Fibroblast of lung (primary cell): ENCODE measurements around the gene ELFN1. TPM values are rescaled to one million over a fixed set of nuclear protein-coding genes. Genes with fewer than 3 reads are reported as not detected.

Source experiments
- DNase-seq, 2 donors: peaks; one replicate each; pipeline versions ENCODE4 v3.0.0 to v3.0.0-alpha.2; 2010; ENCODE audit warnings: low read depth in 2 of 2
- H2AFZ ChIP-seq: 2 replicates; pipeline ENCODE4 v1.5.1; 2012; ENCODE audit warnings: low read length, control low read depth, inconsistent platforms
- H3K27ac ChIP-seq: 2 replicates; pipeline ENCODE4 v1.5.1; 2011; ENCODE audit warnings: low read length, control low read depth; ENCODE audit not compliant: insufficient read depth
- H3K27me3 ChIP-seq: 2 replicates; pipeline ENCODE4 v1.5.1; 2011; ENCODE audit warnings: mild to moderate bottlenecking, low read length; ENCODE audit not compliant: control insufficient read depth, insufficient read depth
- H3K36me3 ChIP-seq: 2 replicates; pipeline ENCODE4 v1.5.1; 2011; ENCODE audit warnings: low read length; ENCODE audit not compliant: control insufficient read depth, insufficient read depth
- H3K4me1 ChIP-seq: 2 replicates; pipeline ENCODE4 v1.5.1; 2011; ENCODE audit warnings: low read length; ENCODE audit not compliant: control insufficient read depth, insufficient read depth; ENCODE audit errors: extremely low read depth
- H3K4me2 ChIP-seq: 2 replicates; pipeline ENCODE4 v1.5.1; 2011; ENCODE audit warnings: low read length, control low read depth; ENCODE audit not compliant: insufficient read depth; ENCODE audit errors: extremely low read depth
- H3K4me3 ChIP-seq, 4 experiments: fragments of 200-600 bp in 1 of 4; sonication (generic) in 1 of 4; replicated peaks in 1 of 4; 2 replicates each; pipeline ENCODE4 v1.5.1; 2011 to 2016; ENCODE audit warnings: low read length in 4 of 4, low read depth in 3 of 4, mild to moderate bottlenecking in 3 of 4, control low read depth in 2 of 4, inconsistent platforms in 1 of 4, mixed read lengths in 1 of 4; ENCODE audit not compliant: insufficient read depth in 1 of 4; ENCODE audit errors: control extremely low read depth in 1 of 4
- H3K79me2 ChIP-seq: 2 replicates; pipeline ENCODE4 v1.5.1; 2012; ENCODE audit warnings: mild to moderate bottlenecking, low read length, inconsistent platforms; ENCODE audit not compliant: control insufficient read depth, insufficient read depth
- H3K9ac ChIP-seq: 2 replicates; pipeline ENCODE4 v1.5.1; 2011; ENCODE audit warnings: mild to moderate bottlenecking, low read length, control low read depth; ENCODE audit not compliant: insufficient read depth
- H3K9me3 ChIP-seq: 2 replicates; pipeline ENCODE4 v1.5.1; 2012; ENCODE audit warnings: low read depth, low read length; ENCODE audit not compliant: control insufficient read depth, insufficient read depth
- H4K20me1 ChIP-seq: 2 replicates; pipeline ENCODE4 v1.5.1; 2011; ENCODE audit warnings: low read length; ENCODE audit not compliant: control insufficient read depth, insufficient read depth; ENCODE audit errors: extremely low read depth
- CTCF ChIP-seq, 2 donors: IDR thresholded peaks in 1 of 2; conservative IDR thresholded peaks in 1 of 2; 1 replicate in 1 of 2; 2 replicates in 1 of 2; pipeline ENCODE4 v1.5.1; 2011 to 2012; ENCODE audit warnings: low read length in 2 of 2, control low read depth in 1 of 2, inconsistent platforms in 1 of 2, low read depth in 1 of 2, mild to moderate bottlenecking in 1 of 2
- EZH2 ChIP-seq: IDR thresholded peaks from 2 replicates; pipeline ENCODE4 v1.5.1; 2012; ENCODE audit warnings: low read length, control low read depth, mild to moderate bottlenecking; ENCODE audit errors: missing control alignments
- polyA plus RNA-seq, 2 donors: library from polyadenylated mRNA; depleted of rRNA in 1 of 2; stranded (reverse) in 1 of 2; unstranded in 1 of 2; fragments of >200 nt; gene quantifications; 2 replicates each; pipeline ENCODE4 v1.2.1, GENCODE V29; 2011 to 2012; ENCODE audit warnings: missing spikeins in 1 of 2
- total RNA-seq: library from RNA; depleted of rRNA; stranded (reverse); fragments of >200 nt; gene quantifications from 2 replicates; pipeline ENCODE4 v1.2.1, GENCODE V29; 2014

ELFN1 gene
- total and polyA plus RNA-seq, 2 donors (not counting 1 experiment from before 2014, with no cell fraction given), result 0.16 to 0.33 TPM

- no peaks in the 10 kb centered on the region for H3K9me3 ChIP-seq
Measured at GRCh38 chr7:1637155-1637554, 32.9 kb upstream of the ELFN1 start.

GRCh38 chr7:1638215-1638661 is 31.8 kb upstream of the ELFN1 start:
- H3K27me3 ChIP-seq, result no peaks in the 10 kb centered on the region
- H3K79me2 ChIP-seq, result no peaks in the 10 kb centered on the region
- H2AFZ ChIP-seq, result no peak overlapping the region
- no peak overlapping the region for H3K27ac ChIP-seq
- no peaks in the 10 kb centered on the region for H3K36me3 ChIP-seq
- no peaks in the 10 kb centered on the region for H3K4me1 ChIP-seq
- no peak overlapping the region for H3K4me2 ChIP-seq
- H4K20me1 ChIP-seq, result no peaks in the 10 kb centered on the region
- no peak for TF ChIP-seq CTCF (conservative IDR thresholded peaks at IDR 0.05 in 1 of 2, IDR thresholded peaks at IDR 0.05 in 1 of 2; ENCODE audit: low read depth in 1 of 2, low read length in 2 of 2)
- TF ChIP-seq EZH2, result no peak
- H3K9ac ChIP-seq, result no peak overlapping the region
- H3K9me3 ChIP-seq, result no peaks in the 10 kb centered on the region
- no peak overlapping the region for H3K4me3 ChIP-seq
- no peak for DNase-seq

More at GRCh38 chr7:1637155-1637554, 32.9 kb upstream of the ELFN1 start:
- Histone ChIP-seq H3K79me2 (no peaks in the 10 kb centered on the region), H3K4me2 (no peak overlapping the region), H2AFZ (no peak overlapping the region), H3K27me3 (no peaks in the 10 kb centered on the region), H4K20me1 (no peaks in the 10 kb centered on the region), H3K9ac (no peak overlapping the region), H3K36me3 (no peaks in the 10 kb centered on the region), H3K27ac (no peak overlapping the region), H3K4me3 (no peak overlapping the region), H3K4me1 (no peaks in the 10 kb centered on the region)
- DNase-seq, result no peak
- TF ChIP-seq CTCF (conservative IDR thresholded peaks at IDR 0.05 in 1 of 2, IDR thresholded peaks at IDR 0.05 in 1 of 2; ENCODE audit: low read depth in 1 of 2, low read length in 2 of 2), result no peak
- no peak for TF ChIP-seq EZH2

GRCh38 chr7:1639071-1639470 is 31.0 kb upstream of the ELFN1 start:
- no peaks in the 10 kb centered on the region for H3K36me3 ChIP-seq
- no peaks in the 10 kb centered on the region for H3K27me3 ChIP-seq
- no peak overlapping the region for H3K27ac ChIP-seq
- H3K4me2 ChIP-seq, result no peak overlapping the region
- H2AFZ ChIP-seq, result no peak overlapping the region
- no peaks in the 10 kb centered on the region for H3K79me2 ChIP-seq
- TF ChIP-seq CTCF (conservative IDR thresholded peaks at IDR 0.05 in 1 of 2, IDR thresholded peaks at IDR 0.05 in 1 of 2; ENCODE audit: low read depth in 1 of 2, low read length in 2 of 2), result no peak
- TF ChIP-seq EZH2, result no peak
- no peaks in the 10 kb centered on the region for H4K20me1 ChIP-seq
- no peaks in the 10 kb centered on the region for H3K4me1 ChIP-seq
- H3K9ac ChIP-seq, result no peak overlapping the region
- DNase-seq, result no peak
- no peak overlapping the region for H3K4me3 ChIP-seq
- no peaks in the 10 kb centered on the region for H3K9me3 ChIP-seq
